IPS-18c (cell line): ENCODE measurements around the gene COX20.
"Not testable (repeated sequence)": the region's sequence is repeated elsewhere in the genome, so short reads cannot be mapped to it uniquely, and the experiment has no call there.

Experiments used
- H3K4me3 ChIP-seq: 2 replicates; pipeline ENCODE4 v1.7.0; 2013; ENCODE audit warnings: low read depth, mild to moderate bottlenecking, low read length, moderate library complexity; ENCODE audit not compliant: insufficient read depth
- H3K9me3 ChIP-seq: one replicate; pipeline ENCODE4 v1.6.1; 2013; ENCODE audit warnings: mild to moderate bottlenecking, low read length, moderate library complexity; ENCODE audit not compliant: control insufficient read depth, insufficient read depth

The COX20 gene

GRCh38 chr1:244815600-244816099, 19.8 kb upstream of the COX20 start:
- H3K4me3 ChIP-seq, result peak overlapping the region; percentile 34; the same call in 1 of the 2 replicates
- no peaks in the 10 kb centered on the region for H3K9me3 ChIP-seq

GRCh38 chr1:244817415-244817894, 18.0 kb upstream of the COX20 start:
- no peak overlapping the region; the same call in 1 of the 2 replicates for H3K4me3 ChIP-seq

GRCh38 chr1:244820131-244820530, 15.3 kb upstream of the COX20 start:
- no peaks in the 10 kb centered on the region for H3K9me3 ChIP-seq
- no peak overlapping the region for H3K4me3 ChIP-seq

More at GRCh38 chr1:244817415-244817894, 18.0 kb upstream of the COX20 start:
- no peaks in the 10 kb centered on the region for H3K9me3 ChIP-seq

GRCh38 chr1:244821134-244821533, 14.3 kb upstream of the COX20 start:
- no peaks in the 10 kb centered on the region for H3K9me3 ChIP-seq

GRCh38 chr1:244822878-244823277, 12.6 kb upstream of the COX20 start:
- Histone ChIP-seq H3K9me3 (no peaks in the 10 kb centered on the region), H3K4me3 (no peak overlapping the region)

More at GRCh38 chr1:244821134-244821533, 14.3 kb upstream of the COX20 start:
- H3K4me3 ChIP-seq, result no peak overlapping the region

GRCh38 chr1:244826712-244827111, 8.7 kb upstream of the COX20 start:
- Histone ChIP-seq H3K9me3 (no peaks in the 10 kb centered on the region), H3K4me3 (no peak overlapping the region)

GRCh38 chr1:244830639-244831038, 4.8 kb upstream of the COX20 start:
- no peak overlapping the region for H3K4me3 ChIP-seq
- H3K9me3 ChIP-seq, result no peaks in the 10 kb centered on the region

- H3K4me3 ChIP-seq, H3K9me3 ChIP-seq: not testable (repeated sequence)
Observed at GRCh38 chr1:244833260-244833659, 2.2 kb upstream of the COX20 start.

- Histone ChIP-seq H3K4me3 (peak overlapping the region; percentile 78), H3K9me3 (no peaks in the 10 kb centered on the region)
Observed at GRCh38 chr1:244833734-244834542, 1.5 kb upstream of the COX20 start.

- peak overlapping the region; percentile 78 for H3K4me3 ChIP-seq
Observed at GRCh38 chr1:244834543-244835275, 749 bp upstream of the COX20 start.

GRCh38 chr1:244836135-244836521, 670 bp downstream of the COX20 start:
- H3K9me3 ChIP-seq, result no peaks in the 10 kb centered on the region

More at GRCh38 chr1:244834543-244835275, 749 bp upstream of the COX20 start:
- no peaks in the 10 kb centered on the region for H3K9me3 ChIP-seq

GRCh38 chr1:244836584-244836983, 1.1 kb downstream of the COX20 start:
- Histone ChIP-seq H3K9me3 (no peaks in the 10 kb centered on the region), H3K4me3 (peak overlapping the region; percentile 74; the same call in 1 of the 2 replicates)

More at GRCh38 chr1:244836135-244836521, 670 bp downstream of the COX20 start:
- H3K4me3 ChIP-seq, result peak overlapping the region; percentile 74

- H3K9me3 ChIP-seq, result no peaks in the 10 kb centered on the region
- no peak overlapping the region for H3K4me3 ChIP-seq
Observed at GRCh38 chr1:244837597-244838258, 2.3 kb downstream of the COX20 start.

- Histone ChIP-seq H3K4me3 (no peak overlapping the region), H3K9me3 (no peaks in the 10 kb centered on the region)
Observed at GRCh38 chr1:244839656-244840055, 4.2 kb downstream of the COX20 start.

- no peak overlapping the region for H3K4me3 ChIP-seq
- no peaks in the 10 kb centered on the region for H3K9me3 ChIP-seq
Observed at GRCh38 chr1:244840219-244840794, 4.8 kb downstream of the COX20 start.

GRCh38 chr1:244841273-244841927, 5.9 kb downstream of the COX20 start:
- no peak overlapping the region for H3K4me3 ChIP-seq
- no peaks in the 10 kb centered on the region for H3K9me3 ChIP-seq
